WTC11 (cell line): ENCODE results near the gene RWDD4.

Experiments
- CTCF ChIP-seq: fragments of 200-600 bp; IDR thresholded peaks from 2 replicates; pipeline ENCODE4 v1.8.0; 2022; ENCODE audit warnings: antibody characterized with exemption
- ETV6 ChIP-seq: sonication (generic); formaldehyde crosslinking; IDR thresholded peaks from 2 replicates; pipeline ENCODE4 v1.8.1; 2022; ENCODE audit warnings: mild to moderate bottlenecking, missing genetic modification reagents
- FOXP1 ChIP-seq: sonication (generic); formaldehyde crosslinking; IDR thresholded peaks from 2 replicates; pipeline ENCODE4 v1.8.0; 2022; ENCODE audit warnings: missing genetic modification reagents, mild to moderate bottlenecking, moderate library complexity, borderline replicate concordance
- JUN ChIP-seq: sonication (generic); formaldehyde crosslinking; IDR thresholded peaks from 2 replicates; pipeline ENCODE4 v1.8.0; 2023; ENCODE audit warnings: mild to moderate bottlenecking, missing genetic modification reagents
- MAX ChIP-seq: sonication (generic); formaldehyde crosslinking; IDR thresholded peaks from 2 replicates; pipeline ENCODE4 v1.8.0; 2022; ENCODE audit warnings: mild to moderate bottlenecking, missing genetic modification reagents
- NFE2L1 ChIP-seq: sonication (generic); formaldehyde crosslinking; IDR thresholded peaks from 2 replicates; pipeline ENCODE4 v1.8.1; 2023; ENCODE audit warnings: missing genetic modification reagents
- SP1 ChIP-seq: sonication (generic); formaldehyde crosslinking; conservative IDR thresholded peaks from 2 replicates; pipeline ENCODE4 v1.8.1; 2022; ENCODE audit warnings: missing genetic modification reagents
- TEAD4 ChIP-seq: sonication (generic); formaldehyde crosslinking; IDR thresholded peaks from 2 replicates; pipeline ENCODE4 v1.8.0; 2022; ENCODE audit warnings: mild to moderate bottlenecking, missing genetic modification reagents
- ZNF121 ChIP-seq: sonication (generic); formaldehyde crosslinking; IDR thresholded peaks from 2 replicates; pipeline ENCODE4 v1.8.0; 2023; ENCODE audit warnings: missing genetic modification reagents
- TF ChIP-seq, protein P1 (sequence below): sonication (generic); formaldehyde crosslinking; IDR thresholded peaks from 2 replicates; pipeline ENCODE4 v1.8.1; 2023; ENCODE audit warnings: mild to moderate bottlenecking, moderate library complexity, missing genetic modification reagents
- TF ChIP-seq, protein P2 (sequence below): sonication (generic); formaldehyde crosslinking; IDR thresholded peaks from 2 replicates; pipeline ENCODE4 v1.8.1; 2022; ENCODE audit warnings: low read depth, mild to moderate bottlenecking, moderate library complexity, missing genetic modification reagents, borderline replicate concordance
- TF ChIP-seq, protein P3 (sequence below): sonication (generic); formaldehyde crosslinking; IDR thresholded peaks from 2 replicates; pipeline ENCODE4 v1.8.1; 2022; ENCODE audit warnings: missing genetic modification reagents, borderline replicate concordance
- TF ChIP-seq, protein P4 (sequence below): sonication (generic); formaldehyde crosslinking; IDR thresholded peaks from 2 replicates; pipeline ENCODE4 v1.8.0; 2023; ENCODE audit warnings: mild to moderate bottlenecking, missing genetic modification reagents

- TF ChIP-seq, protein P1, sequence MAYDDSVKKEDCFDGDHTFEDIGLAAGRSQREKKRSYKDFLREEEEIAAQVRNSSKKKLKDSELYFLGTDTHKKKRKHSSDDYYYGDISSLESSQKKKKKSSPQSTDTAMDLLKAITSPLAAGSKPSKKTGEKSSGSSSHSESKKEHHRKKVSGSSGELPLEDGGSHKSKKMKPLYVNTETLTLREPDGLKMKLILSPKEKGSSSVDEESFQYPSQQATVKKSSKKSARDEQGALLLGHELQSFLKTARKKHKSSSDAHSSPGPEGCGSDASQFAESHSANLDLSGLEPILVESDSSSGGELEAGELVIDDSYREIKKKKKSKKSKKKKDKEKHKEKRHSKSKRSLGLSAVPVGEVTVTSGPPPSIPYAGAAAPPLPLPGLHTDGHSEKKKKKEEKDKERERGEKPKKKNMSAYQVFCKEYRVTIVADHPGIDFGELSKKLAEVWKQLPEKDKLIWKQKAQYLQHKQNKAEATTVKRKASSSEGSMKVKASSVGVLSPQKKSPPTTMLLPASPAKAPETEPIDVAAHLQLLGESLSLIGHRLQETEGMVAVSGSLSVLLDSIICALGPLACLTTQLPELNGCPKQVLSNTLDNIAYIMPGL (CRISPR knock-in tag), result no peak
- no peak for TF ChIP-seq CTCF
- no peak for TF ChIP-seq SP1 (CRISPR knock-in tag)
- no peak for TF ChIP-seq NFE2L1 (CRISPR knock-in tag)
- no peak for TF ChIP-seq JUN (CRISPR knock-in tag)
- no peak for TF ChIP-seq ETV6
- no peak for TF ChIP-seq FOXP1
- TF ChIP-seq, protein P2, sequence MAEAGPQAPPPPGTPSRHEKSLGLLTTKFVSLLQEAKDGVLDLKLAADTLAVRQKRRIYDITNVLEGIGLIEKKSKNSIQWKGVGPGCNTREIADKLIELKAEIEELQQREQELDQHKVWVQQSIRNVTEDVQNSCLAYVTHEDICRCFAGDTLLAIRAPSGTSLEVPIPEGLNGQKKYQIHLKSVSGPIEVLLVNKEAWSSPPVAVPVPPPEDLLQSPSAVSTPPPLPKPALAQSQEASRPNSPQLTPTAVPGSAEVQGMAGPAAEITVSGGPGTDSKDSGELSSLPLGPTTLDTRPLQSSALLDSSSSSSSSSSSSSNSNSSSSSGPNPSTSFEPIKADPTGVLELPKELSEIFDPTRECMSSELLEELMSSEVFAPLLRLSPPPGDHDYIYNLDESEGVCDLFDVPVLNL (CRISPR knock-in tag), result no peak
- TF ChIP-seq MAX, result no peak
- TF ChIP-seq, protein P3, sequence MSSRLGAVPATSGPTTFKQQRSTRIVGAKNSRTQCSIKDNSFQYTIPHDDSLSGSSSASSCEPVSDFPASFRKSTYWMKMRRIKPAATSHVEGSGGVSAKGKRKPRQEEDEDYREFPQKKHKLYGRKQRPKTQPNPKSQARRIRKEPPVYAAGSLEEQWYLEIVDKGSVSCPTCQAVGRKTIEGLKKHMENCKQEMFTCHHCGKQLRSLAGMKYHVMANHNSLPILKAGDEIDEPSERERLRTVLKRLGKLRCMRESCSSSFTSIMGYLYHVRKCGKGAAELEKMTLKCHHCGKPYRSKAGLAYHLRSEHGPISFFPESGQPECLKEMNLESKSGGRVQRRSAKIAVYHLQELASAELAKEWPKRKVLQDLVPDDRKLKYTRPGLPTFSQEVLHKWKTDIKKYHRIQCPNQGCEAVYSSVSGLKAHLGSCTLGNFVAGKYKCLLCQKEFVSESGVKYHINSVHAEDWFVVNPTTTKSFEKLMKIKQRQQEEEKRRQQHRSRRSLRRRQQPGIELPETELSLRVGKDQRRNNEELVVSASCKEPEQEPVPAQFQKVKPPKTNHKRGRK (CRISPR knock-in tag), result no peak
- TF ChIP-seq ZNF121, result no peak
- no peak for TF ChIP-seq TEAD4
- TF ChIP-seq, protein P4, sequence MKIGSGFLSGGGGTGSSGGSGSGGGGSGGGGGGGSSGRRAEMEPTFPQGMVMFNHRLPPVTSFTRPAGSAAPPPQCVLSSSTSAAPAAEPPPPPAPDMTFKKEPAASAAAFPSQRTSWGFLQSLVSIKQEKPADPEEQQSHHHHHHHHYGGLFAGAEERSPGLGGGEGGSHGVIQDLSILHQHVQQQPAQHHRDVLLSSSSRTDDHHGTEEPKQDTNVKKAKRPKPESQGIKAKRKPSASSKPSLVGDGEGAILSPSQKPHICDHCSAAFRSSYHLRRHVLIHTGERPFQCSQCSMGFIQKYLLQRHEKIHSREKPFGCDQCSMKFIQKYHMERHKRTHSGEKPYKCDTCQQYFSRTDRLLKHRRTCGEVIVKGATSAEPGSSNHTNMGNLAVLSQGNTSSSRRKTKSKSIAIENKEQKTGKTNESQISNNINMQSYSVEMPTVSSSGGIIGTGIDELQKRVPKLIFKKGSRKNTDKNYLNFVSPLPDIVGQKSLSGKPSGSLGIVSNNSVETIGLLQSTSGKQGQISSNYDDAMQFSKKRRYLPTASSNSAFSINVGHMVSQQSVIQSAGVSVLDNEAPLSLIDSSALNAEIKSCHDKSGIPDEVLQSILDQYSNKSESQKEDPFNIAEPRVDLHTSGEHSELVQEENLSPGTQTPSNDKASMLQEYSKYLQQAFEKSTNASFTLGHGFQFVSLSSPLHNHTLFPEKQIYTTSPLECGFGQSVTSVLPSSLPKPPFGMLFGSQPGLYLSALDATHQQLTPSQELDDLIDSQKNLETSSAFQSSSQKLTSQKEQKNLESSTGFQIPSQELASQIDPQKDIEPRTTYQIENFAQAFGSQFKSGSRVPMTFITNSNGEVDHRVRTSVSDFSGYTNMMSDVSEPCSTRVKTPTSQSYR (CRISPR knock-in tag), result no peak
Measured at GRCh38 chr4:183675625-183676024, 16.6 kb upstream of the RWDD4 start.
